ENCODE data around the gene ACOT12. TPM values are rescaled to one million over a fixed set of nuclear protein-coding genes. Genes with fewer than 3 reads are reported as not detected.

Gene ACOT12
- total RNA-seq, 1 experiment from 2014 or later, result not detected

DNA sequence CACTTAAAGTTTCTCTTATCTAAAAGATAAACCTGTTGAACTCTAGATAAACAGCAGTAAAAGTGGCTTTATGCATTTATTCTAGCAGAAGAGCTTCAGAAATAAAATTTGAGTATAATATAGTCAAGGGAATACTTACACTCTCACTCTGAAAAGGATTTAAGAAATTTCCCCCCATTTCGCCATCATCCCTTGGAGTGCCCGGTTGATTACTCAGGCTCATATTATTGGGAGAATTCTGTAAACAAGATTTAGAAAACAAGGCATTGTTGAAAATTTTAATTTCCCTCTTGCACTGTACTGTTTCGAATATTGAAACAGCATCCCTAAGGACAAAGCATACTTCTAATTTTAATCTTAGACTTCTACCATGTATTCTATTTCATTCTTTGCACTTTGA lies 34.5 kb upstream of the ACOT12 start:
- Histone ChIP-seq H3K14ac (ENCODE audit: insufficient read depth, low read length) (no peak overlapping the region), H4K91ac (ENCODE audit: insufficient read length, low read depth, low read length) (no peak overlapping the region), H2AK5ac (ENCODE audit: insufficient read length, low read length) (no peak overlapping the region), H3K79me2 (ENCODE audit: insufficient read depth, low read length) (no peaks in the 10 kb centered on the region), H2AFZ (ENCODE audit: low read length) (no peak overlapping the region), H2BK120ac (ENCODE audit: low read depth, low read length, poor library complexity, severe bottlenecking) (no peak overlapping the region), H3K27ac (ENCODE audit: insufficient read length, low read depth, low read length) (no peak overlapping the region), H3K79me1 (ENCODE audit: insufficient read depth, low read depth, low read length, poor library complexity, severe bottlenecking) (no peaks in the 10 kb centered on the region), H4K8ac (replicated peaks; ENCODE audit: insufficient read length, low read depth, low read length) (no peak overlapping the region), H3K9ac (ENCODE audit: extremely low read depth, insufficient read length, low read length) (no peak overlapping the region), H3K27me3 (ENCODE audit: insufficient read depth, low read length) (no peaks in the 10 kb centered on the region), H3K23ac (ENCODE audit: insufficient read length, low read depth, low read length) (no peak overlapping the region), H2BK12ac (ENCODE audit: insufficient read length, low read depth, low read length) (no peak overlapping the region), H4K20me1 (ENCODE audit: control insufficient read depth, insufficient read depth, insufficient read length) (no peaks in the 10 kb centered on the region), H3K56ac (ENCODE audit: insufficient read length, low read depth, low read length) (no peak overlapping the region), H3K4me2 (ENCODE audit: insufficient read depth, insufficient read length, low read length) (no peak overlapping the region), H3K23me2 (ENCODE audit: insufficient read length, low read depth, low read length, poor library complexity, severe bottlenecking) (no peaks in the 10 kb centered on the region), H4K5ac (ENCODE audit: insufficient read length, low read depth, low read length) (no peak overlapping the region), H2BK15ac (ENCODE audit: low read depth, low read length) (no peak overlapping the region), H3T11ph (ENCODE audit: low read length) (no peak overlapping the region), H3K9me3 (ENCODE audit: control insufficient read depth, low read depth, low read length) (no peaks in the 10 kb centered on the region), H3K4ac (ENCODE audit: low read depth, low read length) (no peak overlapping the region), H3K18ac (ENCODE audit: insufficient read length, low read depth, low read length) (no peak overlapping the region), H2BK5ac (ENCODE audit: insufficient read length, low read length) (no peak overlapping the region), H3K4me1 (ENCODE audit: insufficient read depth, low read length) (peaks cover 4% of the 10 kb centered on the region; the same call in 1 of the 2 replicates), H2BK20ac (ENCODE audit: low read depth, low read length, poor library complexity, severe bottlenecking) (no peak overlapping the region)
- Mint-ChIP-seq H3K27ac (no peak overlapping the region), H3K4me3 (no peak overlapping the region), H3K4me1 (peaks cover 7 to 9% of the 10 kb centered on the region in 2 experiments), H3K27me3 (ENCODE audit: low read depth) (no peaks in the 10 kb centered on the region), H3K36me3 (ENCODE audit: insufficient read depth in 1 of 3, low read depth in 3 of 3) (peaks cover 2 to 5% (median 4%) of the 10 kb centered on the region in 3 experiments; a peak in 5 of 7 replicates), H3K9me3 (no peaks in the 10 kb centered on the region)
- no CpG with 5 or more reads among the region's 3 CpGs for WGBS (ENCODE audit: extremely low coverage, insufficient read length, low lambda C conversion rate)
- DNase-seq, result no peak
- TF ChIP-seq, protein P1, sequence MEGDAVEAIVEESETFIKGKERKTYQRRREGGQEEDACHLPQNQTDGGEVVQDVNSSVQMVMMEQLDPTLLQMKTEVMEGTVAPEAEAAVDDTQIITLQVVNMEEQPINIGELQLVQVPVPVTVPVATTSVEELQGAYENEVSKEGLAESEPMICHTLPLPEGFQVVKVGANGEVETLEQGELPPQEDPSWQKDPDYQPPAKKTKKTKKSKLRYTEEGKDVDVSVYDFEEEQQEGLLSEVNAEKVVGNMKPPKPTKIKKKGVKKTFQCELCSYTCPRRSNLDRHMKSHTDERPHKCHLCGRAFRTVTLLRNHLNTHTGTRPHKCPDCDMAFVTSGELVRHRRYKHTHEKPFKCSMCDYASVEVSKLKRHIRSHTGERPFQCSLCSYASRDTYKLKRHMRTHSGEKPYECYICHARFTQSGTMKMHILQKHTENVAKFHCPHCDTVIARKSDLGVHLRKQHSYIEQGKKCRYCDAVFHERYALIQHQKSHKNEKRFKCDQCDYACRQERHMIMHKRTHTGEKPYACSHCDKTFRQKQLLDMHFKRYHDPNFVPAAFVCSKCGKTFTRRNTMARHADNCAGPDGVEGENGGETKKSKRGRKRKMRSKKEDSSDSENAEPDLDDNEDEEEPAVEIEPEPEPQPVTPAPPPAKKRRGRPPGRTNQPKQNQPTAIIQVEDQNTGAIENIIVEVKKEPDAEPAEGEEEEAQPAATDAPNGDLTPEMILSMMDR (conservative IDR thresholded peaks at IDR 0.05), result no peak

Data from H9 (cell line).